ENCODE data around the gene IPO8.

GRCh38 chr12:30646821-30647220, 48.8 kb downstream of the IPO8 start:
- TF ChIP-seq EZH2 (IDR thresholded peaks at IDR 0.05; ENCODE audit: low read depth, low read length, severe bottlenecking) (no peak), USF2 (IDR thresholded peaks at IDR 0.05; ENCODE audit: low read length) (no peak)
